K562 (cell line): ENCODE measurements around the gene CEP41. TPM values are rescaled to one million over a fixed set of nuclear protein-coding genes. Genes with fewer than 3 reads are reported as not detected.

Experiments used
- ASH1L ChIP-seq: fragments of 450-650 bp; IDR thresholded peaks from 2 replicates; pipeline ENCODE4 v1.6.1; 2018; ENCODE audit warnings: borderline replicate concordance, mild to moderate bottlenecking, low read depth; ENCODE audit not compliant: partially characterized antibody
- BCL6 ChIP-seq: fragments of 250-450 bp; sonication (Bioruptor Pico); IDR thresholded peaks from 2 replicates; pipeline ENCODE4 v1.4.0; 2020
- COPS2 ChIP-seq: fragments of 450-650 bp; conservative IDR thresholded peaks from 2 replicates; pipeline ENCODE4 v1.6.1; 2016; ENCODE audit warnings: mild to moderate bottlenecking, moderate library complexity
- HOXB6 ChIP-seq: fragments of 250-450 bp; sonication (Bioruptor Pico); IDR thresholded peaks from 2 replicates; pipeline ENCODE4 v1.5.1; 2022; ENCODE audit warnings: mild to moderate bottlenecking, borderline replicate concordance
- KDM5B ChIP-seq: fragments of 200-600 bp; sonication (generic); IDR thresholded peaks from 2 replicates; pipeline ENCODE4 v1.6.1; 2012; ENCODE audit warnings: low read depth, mild to moderate bottlenecking, moderate library complexity, low read length, control low read depth, inconsistent platforms; ENCODE audit not compliant: insufficient replicate concordance
- MTA3 ChIP-seq: fragments of 450-650 bp; formaldehyde crosslinking; IDR thresholded peaks from 2 replicates; pipeline ENCODE4 v1.6.1; 2017; ENCODE audit warnings: mild to moderate bottlenecking, borderline replicate concordance
- NCOA2 ChIP-seq, 2 experiments: fragments of 450-650 bp; IDR thresholded peaks; 2 replicates each; pipeline ENCODE4 v1.6.1; 2018; ENCODE audit warnings: mild to moderate bottlenecking in 2 of 2, moderate library complexity in 1 of 2; ENCODE audit not compliant: partially characterized antibody in 2 of 2
- NCOA6 ChIP-seq: fragments of 450-650 bp; IDR thresholded peaks from 2 replicates; pipeline ENCODE4 v1.6.1; 2017; ENCODE audit warnings: mild to moderate bottlenecking
- OTX1 ChIP-seq: fragments of 450-650 bp; formaldehyde crosslinking; IDR thresholded peaks from 2 replicates; pipeline ENCODE4 v1.4.0; 2022; ENCODE audit warnings: mild to moderate bottlenecking
- POLR2B ChIP-seq: fragments of 450-650 bp; IDR thresholded peaks from 2 replicates; pipeline ENCODE4 v1.6.1; 2018; ENCODE audit warnings: low read depth; ENCODE audit not compliant: partially characterized antibody
- SAP30 ChIP-seq: fragments of 200-600 bp; sonication (generic); IDR thresholded peaks from 2 replicates; pipeline ENCODE4 v1.6.1; 2012; ENCODE audit warnings: borderline replicate concordance, low read depth, mild to moderate bottlenecking, moderate library complexity, low read length, control low read depth, inconsistent platforms; ENCODE audit not compliant: insufficient read depth, poor library complexity, severe bottlenecking
- ZNF24 ChIP-seq: fragments of 450-650 bp; IDR thresholded peaks from 2 replicates; pipeline ENCODE4 v1.6.1; 2016
- ZNF699 ChIP-seq: fragments of 250-450 bp; sonication (Bioruptor Pico); IDR thresholded peaks from 2 replicates; pipeline ENCODE4 v1.8.0; 2021; ENCODE audit warnings: mild to moderate bottlenecking, moderate library complexity; ENCODE audit not compliant: insufficient replicate concordance
- polyA plus RNA-seq, 8 experiments: library from polyadenylated mRNA; depleted of rRNA in 4 of 8; stranded (reverse) in 5 of 8; unstranded in 3 of 8; fragments of >200 nt; fragmentation: Nextera tagmentation in 2 of 8; fragmentation: Illumina TruSeq in 1 of 8; extraction: Ambion mirVana in 2 of 8; extraction: Trizol in 1 of 8; gene quantifications; 2 replicates each; pipeline versions ENCODE4 v1.2.1 to v1.2.3, GENCODE V29; 2011 to 2014; ENCODE audit warnings: inconsistent platforms in 1 of 8, missing spikeins in 1 of 8
- total RNA-seq, 7 experiments: library from RNA; depleted of rRNA in 6 of 7; stranded (reverse); fragments of >200 nt in 6 of 7; fragmentation: Illumina TruSeq in 2 of 7; extraction: Trizol in 2 of 7; gene quantifications; 2 replicates each; pipeline versions ENCODE4 v1.2.1 to v1.2.3, GENCODE V29; 2011 to 2021; ENCODE audit warnings: low replicate concordance in 1 of 7
- TF ChIP-seq, protein P1 (sequence below): fragments of 250-450 bp; sonication (Bioruptor Pico); IDR thresholded peaks from 2 replicates; pipeline ENCODE4 v1.5.0; 2020; ENCODE audit warnings: mild to moderate bottlenecking, borderline replicate concordance
- TF ChIP-seq, protein P2 (sequence below), 3 experiments: fragments of 200-800 bp in 1 of 3; sonication (Bioruptor generic) in 1 of 3; sonication (generic) in 1 of 3; formaldehyde crosslinking in 1 of 3; IDR thresholded peaks; 2 replicates each; pipeline versions ENCODE4 v1.6.1 to v1.8.0; 2016 to 2022; ENCODE audit warnings: mild to moderate bottlenecking in 2 of 3, missing compliant biosample characterization in 2 of 3, missing genetic modification characterization in 2 of 3, missing genetic modification reagents in 1 of 3
- TF ChIP-seq, protein P3 (sequence below): sonication (generic); formaldehyde crosslinking; IDR thresholded peaks from 2 replicates; pipeline ENCODE4 v1.8.0; 2022; ENCODE audit warnings: mild to moderate bottlenecking, missing genetic modification reagents, borderline replicate concordance
- TF ChIP-seq, protein P4 (sequence below): IDR thresholded peaks from 2 replicates; pipeline ENCODE4 v1.6.1; 2014; ENCODE audit warnings: antibody characterized with exemption
- TF ChIP-seq, protein P5 (sequence below): fragments of 450-650 bp; IDR thresholded peaks from 2 replicates; pipeline ENCODE4 v1.6.1; 2017; ENCODE audit warnings: mild to moderate bottlenecking, moderate library complexity

Gene CEP41
- total and polyA plus RNA-seq, 9 of the 15 experiments (the other 6 are each of a cell fraction or from before 2014, with no cell fraction given), result 1.5 to 15.5 (median 6.4) TPM

DNA sequence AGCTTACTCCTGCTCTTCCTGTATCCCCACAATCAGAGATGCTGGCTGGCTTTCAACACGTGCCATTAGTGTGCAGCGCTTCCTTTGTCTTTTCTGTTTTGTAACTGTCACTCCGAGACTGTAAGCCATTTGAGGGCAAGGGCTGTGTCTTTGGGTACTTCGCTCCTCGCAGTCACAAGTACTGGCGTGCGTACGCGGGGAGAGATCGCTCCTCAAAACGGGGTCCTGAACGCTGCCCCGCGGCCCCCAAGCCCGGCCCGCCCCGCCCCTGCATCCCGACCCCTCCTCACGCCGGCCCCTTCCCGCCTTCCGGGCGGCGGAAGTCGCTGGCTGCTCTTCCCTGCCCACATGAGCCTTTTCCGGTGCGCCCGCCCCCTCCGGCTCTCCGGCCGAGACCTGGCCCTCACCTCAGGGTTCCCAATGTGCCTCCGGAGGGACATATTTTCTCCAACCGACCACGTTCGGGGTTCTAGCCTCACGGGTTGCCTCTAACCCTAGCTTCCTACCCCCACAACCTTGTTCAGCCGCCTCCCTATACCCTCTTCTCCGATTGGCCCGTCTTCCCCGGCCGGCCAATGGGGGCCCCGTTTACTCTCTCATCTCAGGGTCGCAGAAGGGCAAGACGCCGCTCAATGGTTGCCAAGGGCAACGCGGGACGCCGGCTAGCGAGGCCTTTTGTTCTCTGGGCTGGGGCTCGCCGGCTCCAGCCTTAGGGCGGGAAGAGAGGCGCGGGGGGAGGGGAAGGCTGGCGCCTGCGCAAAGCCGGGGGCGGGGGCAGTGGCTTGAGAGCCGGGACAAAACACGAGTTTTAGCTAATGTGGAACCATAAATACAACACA is at the start of gene CEP41 (continued):
- TF ChIP-seq, protein P1, sequence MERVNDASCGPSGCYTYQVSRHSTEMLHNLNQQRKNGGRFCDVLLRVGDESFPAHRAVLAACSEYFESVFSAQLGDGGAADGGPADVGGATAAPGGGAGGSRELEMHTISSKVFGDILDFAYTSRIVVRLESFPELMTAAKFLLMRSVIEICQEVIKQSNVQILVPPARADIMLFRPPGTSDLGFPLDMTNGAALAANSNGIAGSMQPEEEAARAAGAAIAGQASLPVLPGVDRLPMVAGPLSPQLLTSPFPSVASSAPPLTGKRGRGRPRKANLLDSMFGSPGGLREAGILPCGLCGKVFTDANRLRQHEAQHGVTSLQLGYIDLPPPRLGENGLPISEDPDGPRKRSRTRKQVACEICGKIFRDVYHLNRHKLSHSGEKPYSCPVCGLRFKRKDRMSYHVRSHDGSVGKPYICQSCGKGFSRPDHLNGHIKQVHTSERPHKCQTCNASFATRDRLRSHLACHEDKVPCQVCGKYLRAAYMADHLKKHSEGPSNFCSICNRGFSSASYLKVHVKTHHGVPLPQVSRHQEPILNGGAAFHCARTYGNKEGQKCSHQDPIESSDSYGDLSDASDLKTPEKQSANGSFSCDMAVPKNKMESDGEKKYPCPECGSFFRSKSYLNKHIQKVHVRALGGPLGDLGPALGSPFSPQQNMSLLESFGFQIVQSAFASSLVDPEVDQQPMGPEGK (CRISPR knock-in tag), result no peak
- TF ChIP-seq, protein P2, sequence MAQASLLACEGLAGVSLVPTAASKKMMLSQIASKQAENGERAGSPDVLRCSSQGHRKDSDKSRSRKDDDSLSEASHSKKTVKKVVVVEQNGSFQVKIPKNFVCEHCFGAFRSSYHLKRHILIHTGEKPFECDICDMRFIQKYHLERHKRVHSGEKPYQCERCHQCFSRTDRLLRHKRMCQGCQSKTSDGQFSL (CRISPR knock-in tag; IDR thresholded peaks at IDR 0.05), result no peak
- TF ChIP-seq, protein P2 (tag; IDR thresholded peaks at IDR 0.05), result no peak
- TF ChIP-seq ASH1L (peak; percentile 92), HOXB6 (CRISPR knock-in tag) (no peak), SAP30 (no peak), MTA3 (no peak), COPS2 (no peak), NCOA6 (no peak), BCL6 (CRISPR knock-in tag) (no peak), NCOA2 (IDR thresholded peaks at IDR 0.05; ENCODE audit: partially characterized antibody in 2 of 2) (no peak), ZNF699 (no peak), POLR2B (no peak), ZNF24 (no peak), OTX1 (CRISPR knock-in tag) (no peak), KDM5B (no peak)
- TF ChIP-seq, protein P3, sequence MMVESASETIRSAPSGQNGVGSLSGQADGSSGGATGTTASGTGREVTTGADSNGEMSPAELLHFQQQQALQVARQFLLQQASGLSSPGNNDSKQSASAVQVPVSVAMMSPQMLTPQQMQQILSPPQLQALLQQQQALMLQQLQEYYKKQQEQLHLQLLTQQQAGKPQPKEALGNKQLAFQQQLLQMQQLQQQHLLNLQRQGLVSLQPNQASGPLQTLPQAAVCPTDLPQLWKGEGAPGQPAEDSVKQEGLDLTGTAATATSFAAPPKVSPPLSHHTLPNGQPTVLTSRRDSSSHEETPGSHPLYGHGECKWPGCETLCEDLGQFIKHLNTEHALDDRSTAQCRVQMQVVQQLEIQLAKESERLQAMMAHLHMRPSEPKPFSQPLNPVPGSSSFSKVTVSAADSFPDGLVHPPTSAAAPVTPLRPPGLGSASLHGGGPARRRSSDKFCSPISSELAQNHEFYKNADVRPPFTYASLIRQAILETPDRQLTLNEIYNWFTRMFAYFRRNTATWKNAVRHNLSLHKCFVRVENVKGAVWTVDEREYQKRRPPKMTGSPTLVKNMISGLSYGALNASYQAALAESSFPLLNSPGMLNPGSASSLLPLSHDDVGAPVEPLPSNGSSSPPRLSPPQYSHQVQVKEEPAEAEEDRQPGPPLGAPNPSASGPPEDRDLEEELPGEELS (CRISPR knock-in tag), result no peak
- TF ChIP-seq, protein P4, sequence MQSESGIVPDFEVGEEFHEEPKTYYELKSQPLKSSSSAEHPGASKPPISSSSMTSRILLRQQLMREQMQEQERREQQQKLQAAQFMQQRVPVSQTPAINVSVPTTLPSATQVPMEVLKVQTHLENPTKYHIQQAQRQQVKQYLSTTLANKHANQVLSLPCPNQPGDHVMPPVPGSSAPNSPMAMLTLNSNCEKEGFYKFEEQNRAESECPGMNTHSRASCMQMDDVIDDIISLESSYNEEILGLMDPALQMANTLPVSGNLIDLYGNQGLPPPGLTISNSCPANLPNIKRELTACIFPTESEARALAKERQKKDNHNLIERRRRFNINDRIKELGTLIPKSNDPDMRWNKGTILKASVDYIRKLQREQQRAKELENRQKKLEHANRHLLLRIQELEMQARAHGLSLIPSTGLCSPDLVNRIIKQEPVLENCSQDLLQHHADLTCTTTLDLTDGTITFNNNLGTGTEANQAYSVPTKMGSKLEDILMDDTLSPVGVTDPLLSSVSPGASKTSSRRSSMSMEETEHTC, result no peak
- TF ChIP-seq, protein P5, sequence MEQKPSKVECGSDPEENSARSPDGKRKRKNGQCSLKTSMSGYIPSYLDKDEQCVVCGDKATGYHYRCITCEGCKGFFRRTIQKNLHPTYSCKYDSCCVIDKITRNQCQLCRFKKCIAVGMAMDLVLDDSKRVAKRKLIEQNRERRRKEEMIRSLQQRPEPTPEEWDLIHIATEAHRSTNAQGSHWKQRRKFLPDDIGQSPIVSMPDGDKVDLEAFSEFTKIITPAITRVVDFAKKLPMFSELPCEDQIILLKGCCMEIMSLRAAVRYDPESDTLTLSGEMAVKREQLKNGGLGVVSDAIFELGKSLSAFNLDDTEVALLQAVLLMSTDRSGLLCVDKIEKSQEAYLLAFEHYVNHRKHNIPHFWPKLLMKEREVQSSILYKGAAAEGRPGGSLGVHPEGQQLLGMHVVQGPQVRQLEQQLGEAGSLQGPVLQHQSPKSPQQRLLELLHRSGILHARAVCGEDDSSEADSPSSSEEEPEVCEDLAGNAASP, result no peak
